ENCODE results near the gene TGFA.

TGFA gene

DNA sequence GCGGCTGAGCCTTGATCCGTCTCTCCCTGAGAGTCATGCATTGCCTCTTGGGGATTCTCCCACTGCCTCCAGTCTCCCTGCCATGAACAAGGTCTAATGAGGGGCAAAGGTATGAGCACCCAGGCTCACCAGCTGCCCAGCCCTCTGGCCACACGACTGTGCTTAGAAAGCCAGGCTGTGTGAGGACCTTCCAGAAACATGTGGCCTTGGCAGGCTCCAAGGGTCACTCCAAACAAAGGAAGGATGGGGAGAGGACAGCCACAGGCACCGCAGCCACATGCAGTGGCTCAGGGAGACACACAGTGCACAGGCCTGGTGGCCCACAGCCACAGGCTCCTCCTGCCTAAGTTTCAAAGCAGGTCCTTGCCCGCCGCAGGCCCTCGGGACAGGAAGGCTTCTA is 35.8 kb downstream of the TGFA start:
- TF ChIP-seq, protein P1, sequence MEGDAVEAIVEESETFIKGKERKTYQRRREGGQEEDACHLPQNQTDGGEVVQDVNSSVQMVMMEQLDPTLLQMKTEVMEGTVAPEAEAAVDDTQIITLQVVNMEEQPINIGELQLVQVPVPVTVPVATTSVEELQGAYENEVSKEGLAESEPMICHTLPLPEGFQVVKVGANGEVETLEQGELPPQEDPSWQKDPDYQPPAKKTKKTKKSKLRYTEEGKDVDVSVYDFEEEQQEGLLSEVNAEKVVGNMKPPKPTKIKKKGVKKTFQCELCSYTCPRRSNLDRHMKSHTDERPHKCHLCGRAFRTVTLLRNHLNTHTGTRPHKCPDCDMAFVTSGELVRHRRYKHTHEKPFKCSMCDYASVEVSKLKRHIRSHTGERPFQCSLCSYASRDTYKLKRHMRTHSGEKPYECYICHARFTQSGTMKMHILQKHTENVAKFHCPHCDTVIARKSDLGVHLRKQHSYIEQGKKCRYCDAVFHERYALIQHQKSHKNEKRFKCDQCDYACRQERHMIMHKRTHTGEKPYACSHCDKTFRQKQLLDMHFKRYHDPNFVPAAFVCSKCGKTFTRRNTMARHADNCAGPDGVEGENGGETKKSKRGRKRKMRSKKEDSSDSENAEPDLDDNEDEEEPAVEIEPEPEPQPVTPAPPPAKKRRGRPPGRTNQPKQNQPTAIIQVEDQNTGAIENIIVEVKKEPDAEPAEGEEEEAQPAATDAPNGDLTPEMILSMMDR (IDR thresholded peaks at IDR 0.05; ENCODE audit: borderline replicate concordance, control extremely low read depth, extremely low read depth, insufficient read depth, missing control alignments) = no peak
- DNase-seq (ENCODE audit: low spot score) = no peak
- in situ Hi-C loops (cut with MboI; ENCODE audit: low sequenced_read_pairs, unreplicated experiment) = no loop called here

DNA sequence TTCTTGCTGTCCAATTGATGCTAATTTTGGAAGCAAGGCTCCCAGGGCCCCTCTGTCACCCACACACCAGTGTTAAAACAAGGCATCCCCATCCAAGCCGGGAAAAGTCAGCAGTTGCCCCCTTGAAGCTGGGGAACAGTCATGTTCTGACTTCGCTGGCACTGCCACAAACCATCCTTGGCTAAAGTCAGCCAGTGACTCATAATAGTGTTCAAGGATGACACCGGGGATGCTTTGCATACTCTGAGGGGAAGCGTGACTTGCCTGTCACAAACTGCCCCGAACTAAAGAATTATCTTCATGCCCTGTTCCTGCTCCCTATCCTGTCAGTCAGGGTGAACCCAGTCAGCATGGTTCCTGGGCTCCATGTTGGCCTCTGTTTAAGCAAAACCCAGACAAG is 37.0 kb downstream of the TGFA start:
- DNase-seq (ENCODE audit: low spot score) = peak; percentile 66
- in situ Hi-C loops (cut with MboI; ENCODE audit: low sequenced_read_pairs, unreplicated experiment) = no loop called here
- TF ChIP-seq, protein P1 (IDR thresholded peaks at IDR 0.05; ENCODE audit: borderline replicate concordance, control extremely low read depth, extremely low read depth, insufficient read depth, missing control alignments) = no peak

DNA sequence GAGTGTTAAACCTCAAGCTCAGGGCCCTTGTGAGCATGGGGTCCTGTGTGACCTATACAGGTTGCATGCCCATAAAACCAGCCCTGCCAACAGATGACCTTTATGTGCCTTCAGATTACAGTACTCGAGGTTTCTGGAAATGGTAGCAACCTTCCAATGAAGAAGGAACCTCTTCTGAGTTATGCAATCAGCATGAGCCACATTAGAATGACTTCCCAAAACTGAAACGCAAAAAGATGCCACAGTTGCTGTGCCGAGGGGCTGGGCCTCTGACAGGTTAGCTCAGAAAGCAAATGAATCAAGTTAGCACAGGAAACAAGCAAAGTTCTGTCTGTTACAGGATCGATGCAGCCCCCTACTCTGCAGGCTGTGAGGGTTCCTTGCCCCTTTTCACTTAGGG is 37.7 kb downstream of the TGFA start:
- in situ Hi-C loops (cut with MboI; ENCODE audit: low sequenced_read_pairs, unreplicated experiment) = no loop called here
- TF ChIP-seq, protein P1 (IDR thresholded peaks at IDR 0.05; ENCODE audit: borderline replicate concordance, control extremely low read depth, extremely low read depth, insufficient read depth, missing control alignments) = no peak
- DNase-seq (ENCODE audit: low spot score) = no peak

DNA sequence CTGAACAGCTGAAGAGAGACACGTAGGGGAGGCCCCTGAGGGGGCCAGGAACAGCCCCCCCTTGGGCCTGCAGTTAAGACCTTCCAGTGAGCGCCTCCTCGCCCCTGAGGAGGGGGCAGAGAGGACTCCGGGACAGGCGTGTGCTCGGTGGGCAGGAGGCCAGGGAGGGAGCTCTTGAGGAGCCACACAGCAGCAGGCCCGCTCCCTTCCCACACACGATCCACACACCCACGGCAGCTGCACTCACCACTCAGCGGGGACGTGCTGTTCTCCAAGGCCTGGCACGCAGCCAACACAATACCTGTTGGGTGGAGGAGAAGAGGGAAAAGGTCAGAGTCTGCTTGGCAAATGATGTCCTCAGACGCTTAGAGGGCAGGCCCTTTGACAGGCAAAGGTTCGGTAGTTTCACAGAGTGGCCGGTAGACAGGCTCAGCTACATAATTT is 39.0 kb downstream of the TGFA start:
- in situ Hi-C loops (cut with MboI; ENCODE audit: low sequenced_read_pairs, unreplicated experiment) = no loop called here
- TF ChIP-seq, protein P1 (IDR thresholded peaks at IDR 0.05; ENCODE audit: borderline replicate concordance, control extremely low read depth, extremely low read depth, insufficient read depth, missing control alignments) = no peak
- DNase-seq (ENCODE audit: low spot score) = no peak

DNA sequence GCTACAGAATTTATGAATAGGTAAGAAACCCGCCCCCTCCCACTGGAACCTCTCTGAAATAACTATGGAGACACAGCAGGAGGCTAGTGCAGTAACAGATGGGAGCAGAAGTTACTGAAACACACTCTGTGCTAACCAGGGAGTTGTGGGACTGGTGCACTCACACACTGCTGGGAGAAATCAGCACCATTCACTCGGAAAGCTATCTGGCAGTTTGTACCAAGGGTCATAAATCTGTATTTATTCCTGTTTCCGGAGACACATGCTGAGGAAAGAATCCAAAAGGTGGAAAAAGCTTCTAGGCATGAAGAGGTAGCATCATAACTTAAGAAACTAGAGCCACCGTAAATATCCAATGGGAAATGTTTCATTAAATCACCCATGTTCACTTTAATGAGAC is 39.9 kb downstream of the TGFA start:
- in situ Hi-C loops (cut with MboI; ENCODE audit: low sequenced_read_pairs, unreplicated experiment) = no loop called here
- TF ChIP-seq, protein P1 (IDR thresholded peaks at IDR 0.05; ENCODE audit: borderline replicate concordance, control extremely low read depth, extremely low read depth, insufficient read depth, missing control alignments) = no peak
- DNase-seq (ENCODE audit: low spot score) = no peak

DNA sequence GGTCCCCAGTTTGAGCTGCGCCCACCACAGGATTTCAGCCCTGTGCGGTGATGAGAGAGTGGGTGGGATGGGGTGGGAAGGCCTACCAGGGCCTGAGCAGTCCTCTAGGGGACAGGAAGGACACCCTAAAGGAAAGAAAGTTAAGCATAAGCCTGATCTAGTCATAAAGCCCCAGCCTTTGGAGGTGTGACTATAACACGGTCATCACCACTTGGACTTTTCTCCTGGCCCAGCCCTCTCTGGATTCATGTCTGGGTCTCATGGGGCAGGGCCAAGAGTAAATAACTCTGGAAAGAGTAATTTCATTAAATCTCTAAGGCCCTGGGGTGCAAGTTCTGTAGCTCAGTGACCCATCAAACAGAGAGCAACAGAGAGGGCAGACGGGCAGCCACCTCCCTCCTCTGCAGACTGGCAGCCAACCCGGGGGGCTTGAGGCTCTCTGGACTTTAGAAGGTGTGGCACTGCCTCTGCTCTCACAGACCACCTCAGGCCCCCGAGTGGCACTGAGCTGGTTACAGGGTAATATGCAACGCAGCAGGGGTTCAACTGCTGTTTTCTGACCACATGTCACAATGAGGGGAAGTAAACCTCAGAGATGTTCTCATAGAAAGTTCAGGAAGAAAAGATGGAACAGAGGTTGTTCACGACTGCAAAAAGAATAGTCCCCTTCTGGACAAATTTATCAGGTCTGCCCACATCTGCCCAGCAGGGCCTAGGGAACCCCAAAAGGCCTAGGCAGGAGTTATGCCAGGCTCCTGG is 41.5 kb downstream of the TGFA start:
- TF ChIP-seq, protein P1 (IDR thresholded peaks at IDR 0.05; ENCODE audit: borderline replicate concordance, control extremely low read depth, extremely low read depth, insufficient read depth, missing control alignments) = no peak
- DNase-seq (ENCODE audit: low spot score) = no peak
- in situ Hi-C loops (cut with MboI; ENCODE audit: low sequenced_read_pairs, unreplicated experiment) = no loop called here
